HG03139 (cell line): Measurements from ENCODE around the gene KRT14.
"Not testable (repeated sequence)": the region's sequence is repeated elsewhere in the genome, so short reads cannot be mapped to it uniquely, and the experiment has no call there.

ENCODE experiments used
- ATAC-seq: cut with Tn5 transposase; IDR thresholded peaks from one replicate; pipeline ENCODE4 v1.9.1; 2021; ENCODE audit not compliant: unreplicated experiment

Gene KRT14

DNA sequence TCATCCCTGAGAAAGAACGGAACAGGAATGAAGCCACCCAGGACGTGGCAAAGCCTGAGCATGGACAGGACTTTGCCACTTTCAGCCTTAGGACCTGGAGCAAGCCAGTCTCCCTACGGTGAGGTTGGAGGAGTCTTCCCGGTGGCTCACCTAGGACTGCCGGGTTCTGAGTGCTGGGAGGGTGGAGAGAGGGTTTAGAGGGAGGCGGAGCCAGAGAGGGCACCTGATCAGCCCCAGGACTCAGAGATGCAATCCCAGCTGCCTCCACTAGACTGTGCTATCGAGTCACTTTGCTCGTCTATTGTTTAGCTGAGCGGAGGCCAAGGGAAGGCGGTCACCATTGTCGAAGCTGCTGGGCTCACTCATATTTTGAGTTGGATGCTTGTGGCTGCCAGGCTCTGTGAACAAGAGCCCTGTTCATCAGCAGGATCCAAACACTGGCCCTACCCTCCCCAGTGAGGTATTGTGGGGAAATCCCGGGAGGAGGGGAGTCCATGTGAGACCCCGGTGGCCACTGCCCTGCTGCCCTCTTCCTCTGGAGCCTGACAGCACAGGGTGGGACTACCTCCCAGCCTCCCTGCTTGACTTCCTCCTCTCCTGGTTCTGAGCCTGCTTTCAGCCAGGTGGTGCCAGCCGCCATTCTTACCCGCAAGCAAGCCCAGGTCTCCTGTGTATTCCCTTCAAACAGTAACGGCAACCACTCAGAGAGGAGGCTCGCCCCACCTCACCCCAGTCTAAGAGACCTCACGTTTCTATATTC lies 7.0 kb downstream of the KRT14 start:
- peak; percentile 56 for ATAC-seq

DNA sequence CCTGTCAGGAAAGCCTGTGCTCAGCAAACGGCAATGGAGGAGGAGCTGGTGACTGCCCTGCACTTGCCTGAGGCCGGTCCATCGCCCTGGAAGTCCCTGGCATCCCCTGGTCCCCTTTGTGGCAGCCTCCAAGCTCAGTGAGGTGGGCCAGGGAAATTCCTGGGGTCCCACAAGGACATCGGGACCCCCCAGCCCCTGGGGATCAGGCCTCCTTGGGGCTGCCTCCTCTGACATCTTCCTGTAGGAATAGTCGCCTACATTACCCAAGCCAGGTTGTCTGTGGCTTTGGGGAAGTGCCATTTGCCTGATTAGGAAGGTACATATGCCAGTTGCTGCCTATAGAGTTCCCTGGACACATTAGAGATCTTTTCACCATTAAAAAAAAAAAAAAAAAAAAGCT lies 7.7 kb downstream of the KRT14 start:
- ATAC-seq: no peak

DNA sequence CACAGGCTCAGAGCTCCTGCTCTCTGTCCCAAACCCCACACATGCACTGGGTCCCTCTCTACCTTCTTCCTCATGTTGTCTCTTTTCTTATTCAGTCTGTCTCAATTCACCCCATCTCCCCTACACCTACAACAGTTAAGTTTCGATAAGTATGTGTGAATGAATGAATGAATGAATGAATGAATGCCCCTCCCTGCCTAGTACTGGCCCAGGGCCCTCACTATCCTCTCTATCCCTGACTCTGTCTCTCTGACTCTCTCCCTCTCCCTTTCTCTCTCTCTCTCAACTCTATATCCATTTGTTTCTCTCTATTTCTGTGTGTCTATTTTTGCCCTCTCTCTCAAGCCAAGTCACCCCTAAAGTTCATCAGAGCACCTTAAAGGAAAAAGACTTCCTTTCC lies 8.2 kb downstream of the KRT14 start:
- no peak for ATAC-seq

DNA sequence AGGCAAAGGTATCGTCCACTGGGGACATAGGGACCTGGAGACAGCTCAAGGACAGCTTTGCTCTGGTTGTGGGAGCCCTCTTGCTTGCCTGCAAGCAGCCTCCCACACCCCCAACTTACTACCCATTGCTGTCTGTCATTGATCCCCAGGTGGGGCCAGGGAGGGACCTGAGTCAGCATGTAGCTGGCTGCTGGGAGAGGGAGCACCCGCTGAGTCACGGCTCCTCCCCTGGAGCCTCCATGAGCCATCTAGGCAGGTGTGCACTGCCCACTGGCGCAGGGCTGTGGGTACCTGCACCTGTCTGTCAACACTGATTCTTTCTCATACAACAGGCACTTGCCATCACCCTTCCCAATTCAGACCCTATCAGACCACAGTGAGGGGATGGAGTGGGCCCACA lies 10.0 kb downstream of the KRT14 start:
- ATAC-seq: not testable (repeated sequence)

DNA sequence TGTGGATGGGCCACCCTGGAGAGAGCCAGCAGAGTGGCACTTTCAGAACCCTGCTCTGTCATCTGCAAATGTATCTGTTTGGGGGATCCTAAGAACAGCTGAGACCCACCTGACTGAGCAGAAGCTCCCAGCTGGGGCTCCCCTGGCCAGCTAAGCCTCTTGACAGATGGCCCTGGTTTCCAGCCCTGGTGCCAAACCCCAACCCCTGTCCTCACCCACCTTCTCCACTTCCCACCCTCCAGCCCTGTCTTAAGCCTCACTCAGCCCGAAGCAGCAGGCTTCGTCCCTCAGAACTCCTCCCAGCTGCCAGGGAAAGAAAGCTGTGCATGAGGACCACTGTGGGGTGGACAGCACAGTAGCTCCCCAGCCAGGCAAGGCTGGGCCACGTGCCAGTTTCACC lies 11.4 kb downstream of the KRT14 start:
- ATAC-seq: no peak

DNA sequence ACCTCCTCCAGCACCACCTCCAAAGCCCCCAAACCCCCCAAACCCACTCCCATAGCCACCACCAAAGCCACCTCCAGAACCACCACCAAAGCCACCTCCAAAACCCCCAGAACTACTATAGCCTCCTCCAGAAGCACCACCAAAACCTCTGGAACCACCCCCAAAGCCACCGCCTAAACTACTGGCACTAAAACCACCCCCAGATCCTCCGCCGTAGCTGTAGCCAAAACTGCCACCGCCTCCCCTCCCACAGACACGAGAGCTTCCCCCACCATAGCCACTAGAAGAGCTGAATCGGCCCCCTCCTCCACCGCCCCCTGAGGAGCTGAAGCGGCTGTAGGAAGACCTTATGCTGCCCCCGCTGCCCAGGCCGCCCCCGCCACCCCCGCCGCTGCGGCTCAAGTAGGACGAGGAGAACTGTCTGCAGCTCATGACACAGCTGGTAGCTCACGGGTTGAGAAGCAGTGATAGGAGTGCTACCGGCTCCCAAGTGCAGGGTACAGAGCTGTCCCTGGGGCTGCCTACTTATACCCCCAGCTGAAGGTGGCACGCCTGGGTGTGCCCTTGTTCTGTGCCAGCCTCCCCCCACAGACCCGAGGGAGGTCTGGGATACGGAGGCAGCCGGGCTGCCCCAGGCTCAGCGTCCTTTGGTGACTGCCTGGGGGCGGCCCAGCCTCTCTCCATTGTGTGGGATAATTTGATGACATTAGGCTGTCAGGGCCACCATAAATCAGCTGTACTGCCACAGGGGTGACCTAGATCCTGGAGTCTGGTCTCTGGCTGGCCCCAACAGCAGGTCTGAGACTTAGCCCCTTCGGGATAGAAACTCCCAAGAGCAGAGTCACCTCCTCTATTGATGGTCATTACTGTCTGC lies 14.9 kb downstream of the KRT14 start, which contains the start of gene KRT9:
Gene KRT9 (minus strand): TSS at position 499 of the 874 bp plus-strand sequence. CDS start 67 bp downstream, at position 432.
- no peak for ATAC-seq

DNA sequence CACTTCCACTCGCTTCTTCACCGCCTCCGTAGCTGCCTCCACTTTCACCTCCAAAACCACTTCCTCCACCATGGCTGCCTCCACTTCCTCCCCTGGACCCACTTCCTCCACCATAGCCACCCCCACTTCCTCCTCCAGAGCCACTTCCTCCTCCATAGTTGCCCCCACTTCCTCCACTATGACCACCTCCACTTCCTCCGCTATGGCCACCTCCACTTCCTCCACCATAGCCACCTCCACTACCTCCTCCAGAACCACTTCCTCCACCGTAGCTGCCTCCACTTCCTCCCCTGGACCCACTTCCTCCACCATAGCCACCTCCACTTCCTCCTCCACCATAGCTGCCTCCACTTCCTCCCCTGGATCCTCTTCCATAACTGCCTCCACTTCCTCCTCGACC lies 19.4 kb downstream of the KRT14 start:
- ATAC-seq: no peak

DNA sequence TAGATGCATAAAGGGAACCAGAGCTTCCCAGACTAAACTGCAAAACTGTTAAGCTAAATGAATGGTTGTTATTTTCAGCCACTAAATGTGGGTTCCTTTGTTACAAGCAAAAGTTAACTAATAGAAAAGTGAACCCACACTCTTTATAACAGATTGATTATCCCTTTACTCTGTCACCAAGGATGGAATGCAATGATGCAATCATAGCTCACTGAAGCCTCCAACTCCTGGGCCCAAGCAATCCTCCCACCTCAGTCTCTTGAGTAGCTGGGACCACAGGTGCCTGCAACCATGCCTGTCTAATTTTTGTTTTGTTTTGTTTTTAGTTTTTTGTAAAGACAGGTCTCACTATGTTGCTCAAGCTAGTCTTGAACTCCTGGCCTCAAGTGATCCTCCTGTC lies 21.4 kb downstream of the KRT14 start:
- ATAC-seq: no peak

DNA sequence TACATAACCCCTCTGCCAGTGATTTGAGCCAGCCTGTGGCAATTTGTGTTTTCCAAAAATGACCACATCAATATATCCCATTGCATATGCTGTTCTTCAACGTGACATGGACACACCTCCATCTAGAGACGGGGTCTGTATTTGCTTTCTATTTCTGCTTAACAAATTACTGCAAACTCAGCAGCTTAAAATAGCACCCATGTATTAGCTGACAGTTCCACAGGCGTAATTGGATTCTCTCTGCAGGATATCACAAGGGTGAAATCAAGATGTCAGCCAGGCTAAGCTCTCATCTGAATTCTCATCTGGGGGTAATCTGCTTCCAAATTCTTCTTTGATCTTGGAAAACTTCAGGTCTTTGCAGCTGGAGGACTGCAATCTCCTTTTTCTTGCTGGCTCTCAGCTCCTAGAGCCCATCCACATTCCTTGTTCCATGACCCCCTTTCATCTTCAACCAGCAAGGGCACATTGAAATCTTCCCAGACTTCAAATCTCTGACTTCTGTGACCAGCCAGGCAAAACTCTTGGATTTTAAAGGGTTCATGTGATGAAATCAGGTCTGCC lies 23.0 kb downstream of the KRT14 start:
- no peak for ATAC-seq

DNA sequence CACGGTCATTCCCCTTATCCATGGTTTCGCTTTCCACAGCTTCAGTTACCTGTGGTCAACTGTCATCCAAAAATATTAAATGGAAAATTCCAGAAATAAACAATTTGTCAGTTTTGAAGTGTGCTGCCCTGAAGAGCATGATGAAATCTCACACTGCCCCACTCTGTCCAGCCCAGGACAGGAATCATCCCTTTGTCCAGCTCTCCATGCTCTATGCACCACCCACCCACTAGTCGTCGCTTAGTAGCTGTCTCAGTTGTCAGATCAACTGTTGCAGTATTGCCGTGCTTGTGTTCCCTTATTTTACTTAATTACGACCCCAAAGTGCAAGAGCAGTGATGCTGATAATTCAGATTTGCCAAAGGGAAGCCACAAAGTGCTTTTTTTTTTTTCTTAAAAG lies 25.1 kb downstream of the KRT14 start:
- no peak for ATAC-seq

DNA sequence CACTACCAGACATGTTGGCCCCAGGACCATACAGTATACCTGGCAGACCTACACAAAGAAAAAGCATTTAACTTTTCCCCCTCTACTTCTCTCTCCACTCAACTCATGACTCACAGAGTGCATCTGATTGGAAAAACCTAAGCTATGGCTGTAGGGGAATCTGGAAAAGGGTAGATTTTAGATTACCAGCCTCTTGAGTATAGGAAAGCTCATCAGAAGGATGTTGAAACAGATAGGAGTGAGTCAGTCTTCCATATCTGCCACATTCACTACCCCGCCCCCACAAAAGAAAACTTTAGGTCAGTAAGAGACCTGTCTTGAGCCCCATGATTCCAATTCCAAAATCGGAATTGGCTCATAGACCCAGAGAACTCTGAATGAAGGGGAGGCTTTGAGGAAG lies 27.1 kb downstream of the KRT14 start:
- no peak for ATAC-seq

DNA sequence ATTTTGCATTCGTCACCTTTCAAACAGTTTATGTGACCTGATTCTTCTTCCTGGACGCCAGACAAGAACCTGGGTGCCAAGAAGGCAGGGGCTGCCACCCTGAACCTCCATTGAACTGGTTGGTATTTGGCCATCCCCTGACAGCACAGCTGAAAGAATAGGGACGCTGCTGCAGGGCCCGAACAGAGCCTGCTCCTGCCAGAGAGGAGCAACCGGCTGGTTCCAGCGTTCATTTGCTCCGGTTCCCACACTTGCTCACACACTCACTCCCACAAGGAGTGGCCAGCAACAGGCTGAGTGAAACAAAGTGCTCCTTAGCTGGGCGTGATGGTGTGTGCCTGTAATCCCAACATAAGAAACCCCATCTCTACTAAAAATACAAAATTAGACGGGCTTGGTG lies 29.8 kb downstream of the KRT14 start:
- ATAC-seq: no peak

DNA sequence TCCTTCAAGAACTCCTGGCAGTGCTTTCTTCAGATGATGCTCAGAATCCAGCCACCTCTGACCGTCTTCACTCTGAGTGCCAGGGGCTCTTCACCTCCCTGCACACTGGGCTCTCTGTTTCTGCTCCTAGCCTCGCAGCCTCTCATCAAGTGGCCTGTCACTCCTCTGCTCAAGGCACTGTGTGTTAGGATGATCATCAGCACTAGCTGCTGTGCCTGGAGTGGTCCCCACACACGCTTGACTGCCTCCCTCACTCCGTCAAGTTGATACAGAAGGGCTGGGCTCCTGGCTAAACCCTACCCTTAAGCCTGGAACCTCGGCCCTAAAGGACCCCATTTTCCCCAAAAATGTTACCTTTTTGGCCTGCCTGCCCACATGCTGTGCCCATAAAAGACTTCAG lies 30.4 kb downstream of the KRT14 start:
- no peak for ATAC-seq

DNA sequence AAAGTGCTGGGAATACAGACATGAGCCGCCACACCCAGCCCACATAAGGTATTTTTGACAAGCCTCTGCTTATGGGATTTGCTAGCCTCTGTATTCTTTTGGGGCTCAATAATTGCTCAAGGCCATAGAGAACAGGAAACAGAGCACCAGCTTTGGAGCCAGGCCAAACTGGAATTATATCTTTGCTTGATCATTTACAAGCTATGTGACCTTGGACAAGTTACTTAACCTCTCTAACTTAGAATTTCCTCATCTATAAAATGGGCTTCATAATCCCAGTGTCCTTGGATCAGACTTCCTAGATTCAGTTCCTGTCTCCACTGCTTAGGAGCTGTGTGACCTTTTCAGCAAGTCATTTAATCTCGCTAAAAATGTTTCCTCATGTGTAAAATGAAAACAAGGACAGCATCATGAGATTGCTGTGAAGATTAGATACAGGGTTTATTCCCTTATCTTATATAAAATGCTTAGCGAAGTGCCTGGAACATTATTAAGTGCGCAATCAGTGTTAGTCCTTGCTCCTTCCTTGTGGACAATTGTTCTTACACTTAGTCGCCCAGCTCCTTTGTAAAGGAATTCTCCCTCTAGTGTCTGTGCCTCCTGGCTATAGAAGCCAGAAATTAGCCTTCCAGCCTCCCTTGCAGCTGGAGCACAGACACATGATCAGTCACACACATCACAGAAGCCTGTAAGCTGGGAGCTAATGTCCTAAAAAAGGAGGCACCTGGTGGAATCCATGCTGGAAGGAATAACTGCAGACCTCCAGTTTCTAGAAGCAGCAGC lies 31.4 kb downstream of the KRT14 start:
- ATAC-seq: no peak

DNA sequence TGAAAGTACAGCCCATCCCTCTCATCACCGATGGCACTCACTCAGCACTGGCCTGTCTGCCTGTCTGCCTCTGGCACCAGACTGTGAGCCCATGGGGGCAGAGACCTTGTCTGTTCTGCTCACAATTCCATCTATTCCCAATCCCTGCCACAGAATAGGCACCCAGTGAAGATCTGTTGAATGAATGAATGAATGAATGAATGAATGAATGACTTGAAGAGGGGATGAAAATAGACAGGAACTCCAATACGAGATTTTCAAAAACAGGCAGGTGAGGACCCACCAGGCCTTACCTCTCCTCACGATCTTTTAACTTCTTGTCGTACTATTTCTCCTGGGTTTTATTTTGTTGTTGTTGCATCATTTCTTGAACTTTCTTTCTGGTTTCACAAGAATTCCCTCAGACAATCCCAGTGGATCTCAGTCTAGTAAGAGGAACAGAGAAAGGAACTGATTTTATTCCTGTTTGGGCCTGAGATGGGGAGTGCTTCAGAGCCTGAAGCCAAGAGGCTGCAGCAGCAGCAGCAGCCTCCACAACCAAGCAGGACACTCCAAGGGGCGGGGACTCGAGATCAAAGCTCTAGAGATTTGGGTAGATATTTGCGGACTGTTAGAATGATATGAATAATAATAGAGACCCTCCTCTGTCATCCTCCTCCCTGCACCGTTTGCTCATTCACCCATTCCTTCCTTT lies 32.6 kb downstream of the KRT14 start:
- ATAC-seq: no peak

DNA sequence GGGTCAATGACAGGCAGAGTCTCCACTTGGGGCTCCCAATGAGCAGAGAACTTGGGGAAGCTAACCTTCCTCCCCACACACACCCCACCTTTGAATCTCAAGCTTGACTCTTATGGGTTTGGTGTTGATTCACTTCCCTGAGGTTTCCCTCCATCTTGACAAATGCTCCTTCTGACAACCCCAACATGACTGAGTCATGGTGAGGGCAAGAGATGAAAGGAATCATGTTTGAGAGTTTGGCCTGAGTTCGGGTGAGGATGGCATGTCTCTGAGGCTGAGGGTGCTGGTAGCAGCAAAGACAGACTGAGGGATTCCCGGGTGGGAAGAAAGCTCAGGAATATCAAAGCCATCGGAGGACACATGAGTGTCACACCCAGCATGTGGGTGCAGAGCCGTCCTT lies 33.5 kb downstream of the KRT14 start:
- ATAC-seq: no peak

DNA sequence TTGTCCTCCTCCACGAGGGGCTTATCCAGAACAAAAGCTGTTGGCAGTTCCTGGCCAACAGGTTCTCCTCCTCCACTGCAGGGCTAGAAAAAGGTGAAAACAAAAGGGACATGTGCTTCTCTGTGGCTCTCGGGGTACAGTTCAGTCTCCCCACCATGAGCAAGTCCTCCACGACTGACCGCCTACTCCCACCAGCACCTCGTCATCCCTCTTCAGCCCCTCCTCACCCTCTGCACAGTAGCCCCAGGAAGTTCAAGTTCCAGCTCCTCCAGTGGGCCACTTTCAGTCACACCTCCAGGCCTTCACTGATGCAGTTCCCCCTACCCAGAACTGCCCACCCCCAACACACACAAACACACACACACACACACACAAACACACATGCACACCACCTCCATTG lies 34.2 kb downstream of the KRT14 start:
- ATAC-seq: no peak

DNA sequence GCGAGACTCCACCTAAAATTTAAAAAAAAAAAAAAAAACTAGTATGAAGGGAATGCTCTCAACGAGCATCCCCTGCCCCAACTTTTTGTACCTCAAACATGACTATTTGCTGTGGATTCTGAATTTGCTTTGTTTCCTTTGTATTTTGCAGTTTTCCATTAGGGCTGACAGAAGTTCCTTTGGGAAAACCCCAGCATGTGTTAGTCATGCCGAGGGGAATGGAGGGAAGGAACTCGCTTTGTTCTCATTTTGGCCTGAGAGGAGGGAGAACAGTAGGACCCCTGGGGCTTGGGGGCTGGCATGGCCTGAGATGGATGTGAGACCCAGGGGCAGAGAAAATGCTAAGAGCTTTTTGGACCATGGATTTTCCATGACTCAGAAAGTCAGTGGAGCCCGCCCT lies 35.3 kb downstream of the KRT14 start:
- ATAC-seq: no peak

DNA sequence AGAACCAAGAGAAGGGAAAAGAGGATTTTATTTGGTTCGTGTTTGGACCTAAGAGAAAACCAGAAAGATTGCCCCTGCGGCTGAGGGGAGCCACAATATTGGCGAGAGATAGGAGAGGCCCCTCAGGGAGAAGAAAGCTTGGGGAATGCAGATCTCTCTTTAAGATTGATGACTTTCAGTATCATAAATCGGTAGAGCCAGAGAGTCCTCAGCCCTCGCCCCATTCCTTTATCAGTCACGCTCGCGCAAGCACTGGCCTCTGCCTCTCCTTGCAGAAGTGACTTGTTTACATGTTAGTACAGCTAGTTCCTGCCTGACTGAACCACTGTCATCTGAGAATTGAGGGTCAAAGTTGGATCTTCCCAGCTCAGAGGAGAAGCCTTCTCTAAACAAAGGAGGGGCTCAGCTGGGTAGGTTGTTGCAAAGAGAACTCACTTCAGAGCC lies 37.1 kb downstream of the KRT14 start:
- no peak for ATAC-seq

DNA sequence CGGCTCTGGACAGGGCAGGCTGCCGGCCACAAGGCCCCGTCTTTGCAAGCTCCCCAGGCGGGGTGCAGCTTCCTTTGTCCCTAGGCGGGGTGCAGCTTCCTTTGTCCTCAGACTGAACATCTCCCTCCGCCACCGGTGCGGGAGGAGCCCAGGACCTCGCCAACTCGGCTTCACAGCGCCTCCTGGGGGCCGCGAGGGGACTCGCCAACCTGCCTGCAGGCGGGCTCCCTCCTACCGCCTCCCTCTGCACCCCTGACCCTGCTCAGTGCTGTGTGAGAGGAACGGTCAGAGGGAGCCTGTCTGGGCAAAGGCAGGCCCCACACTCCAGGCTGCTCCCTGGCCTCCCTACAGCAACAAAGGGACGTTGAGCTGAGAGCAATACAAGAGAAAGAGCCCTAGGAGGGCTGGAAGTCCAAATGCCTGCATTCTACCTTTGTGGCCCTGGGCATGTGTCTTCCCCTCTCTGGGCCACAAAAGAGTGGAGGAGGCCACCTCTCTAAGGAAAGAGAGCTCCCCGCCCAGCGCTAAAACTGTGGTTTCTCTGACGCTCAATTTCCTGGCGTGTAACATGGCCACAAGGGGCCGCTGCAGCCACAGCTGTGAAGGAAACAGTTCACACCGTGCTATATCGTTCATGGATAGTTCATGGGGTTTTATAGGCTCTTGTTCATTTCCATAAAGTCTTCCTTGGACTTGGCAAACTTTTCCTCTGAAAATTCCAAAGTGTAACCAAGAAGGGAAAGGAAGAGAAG lies 37.7 kb downstream of the KRT14 start:
- no peak for ATAC-seq
